Measurements from ENCODE around the gene PARD3.

PARD3 gene

GRCh38 chr10:34116681-34117271 lies 698.3 kb downstream of the PARD3 start:
- DNase-seq, result no peak
- intact Hi-C loops (cut with DNase I; ENCODE audit: low total_unique reads), result no loop called here
- TF ChIP-seq CTCF (IDR thresholded peaks at IDR 0.05), result no peak
- Histone ChIP-seq H3K36me3 (peaks cover 0 to 11% (median 0%) of the 10 kb centered on the region in 3 donors), H3K27ac (no peak overlapping the region), H3K4me3 (peak overlapping the region; percentile 21 to 32), H3K27me3 (no peaks in the 10 kb centered on the region), H3K4me1 (peaks cover 0 to 20% (median 4%) of the 10 kb centered on the region in 4 donors), H3K9me3 (no peaks in the 10 kb centered on the region)

- TF ChIP-seq CTCF (IDR thresholded peaks at IDR 0.05), result no peak
- Histone ChIP-seq H3K4me1 (peaks cover 0 to 14% (median 3%) of the 10 kb centered on the region in 4 donors), H3K36me3 (peaks cover 0 to 14% (median 0%) of the 10 kb centered on the region in 3 donors), H3K9me3 (no peaks in the 10 kb centered on the region), H3K4me3 (peak overlapping the region in 1 of 2 donors; percentile 32), H3K27me3 (no peaks in the 10 kb centered on the region), H3K27ac (no peak overlapping the region)
- no peak for DNase-seq
- intact Hi-C loops (cut with DNase I; ENCODE audit: low total_unique reads), result no loop called here
Measured at GRCh38 chr10:34116220-34116641, 698.9 kb downstream of the PARD3 start.

GRCh38 chr10:34114914-34115313 lies 700.2 kb downstream of the PARD3 start:
- H3K27me3 ChIP-seq, result no peaks in the 10 kb centered on the region
- DNase-seq, result no peak
- H3K4me1 ChIP-seq, result peaks cover 0 to 13% (median 3%) of the 10 kb centered on the region in 4 donors
- no peak overlapping the region for H3K27ac ChIP-seq
- no peak for TF ChIP-seq CTCF (IDR thresholded peaks at IDR 0.05)
- intact Hi-C loops (cut with DNase I; ENCODE audit: low total_unique reads), result no loop called here
- peaks cover 0 to 27% (median 8%) of the 10 kb centered on the region in 3 donors for H3K36me3 ChIP-seq
- no peaks in the 10 kb centered on the region for H3K9me3 ChIP-seq
- H3K4me3 ChIP-seq, result no peak overlapping the region

- Histone ChIP-seq H3K36me3 (peaks cover 0 to 18% (median 8%) of the 10 kb centered on the region in 3 donors), H3K4me3 (no peak overlapping the region), H3K9me3 (no peaks in the 10 kb centered on the region), H3K27me3 (no peaks in the 10 kb centered on the region), H3K4me1 (peaks cover 0 to 13% (median 3%) of the 10 kb centered on the region in 4 donors), H3K27ac (no peak overlapping the region)
- DNase-seq, result no peak
- intact Hi-C loops (cut with DNase I; ENCODE audit: low total_unique reads), result no loop called here
- TF ChIP-seq CTCF (IDR thresholded peaks at IDR 0.05), result no peak
Measured at GRCh38 chr10:34113504-34114225, 701.4 kb downstream of the PARD3 start.

- peaks cover 0 to 16% (median 8%) of the 10 kb centered on the region in 3 donors for H3K36me3 ChIP-seq
- no peak overlapping the region for H3K27ac ChIP-seq
- no peaks in the 10 kb centered on the region for H3K27me3 ChIP-seq
- no peak for TF ChIP-seq CTCF (IDR thresholded peaks at IDR 0.05)
- H3K4me3 ChIP-seq, result no peak overlapping the region
- H3K4me1 ChIP-seq, result peaks cover 0 to 11% (median 2%) of the 10 kb centered on the region in 4 donors
- H3K9me3 ChIP-seq, result no peaks in the 10 kb centered on the region
- no peak for DNase-seq
- intact Hi-C loops (cut with DNase I; ENCODE audit: low total_unique reads), result no loop called here
Measured at GRCh38 chr10:34112171-34112782, 702.8 kb downstream of the PARD3 start.
